AG08396 (cell line): ENCODE results near the gene LRRC56.

Experiments used
- DNase-seq: peaks from one replicate; pipeline ENCODE4 v3.0.0; 2012; ENCODE audit warnings: low spot score, mixed read lengths

The LRRC56 gene

GRCh38 chr11:521177-521688 lies 16.1 kb upstream of the LRRC56 start:
- DNase-seq = no peak

GRCh38 chr11:526192-526591 lies 11.1 kb upstream of the LRRC56 start:
- DNase-seq = no peak

GRCh38 chr11:528166-528814 lies 9.0 kb upstream of the LRRC56 start:
- DNase-seq = no peak

GRCh38 chr11:528815-529727 lies 8.3 kb upstream of the LRRC56 start:
- no peak for DNase-seq

GRCh38 chr11:529728-530411 lies 7.5 kb upstream of the LRRC56 start:
- DNase-seq = no peak

GRCh38 chr11:530960-531831 lies 6.1 kb upstream of the LRRC56 start:
- DNase-seq = no peak

GRCh38 chr11:531919-532526 lies 5.3 kb upstream of the LRRC56 start:
- DNase-seq = no peak

- no peak for DNase-seq
Observed at GRCh38 chr11:532527-532985, 4.8 kb upstream of the LRRC56 start.

- DNase-seq = no peak
Observed at GRCh38 chr11:532986-533585, 4.2 kb upstream of the LRRC56 start.

GRCh38 chr11:533586-534395 lies 3.5 kb upstream of the LRRC56 start:
- DNase-seq = no peak

- peak; percentile 58 for DNase-seq
Observed at GRCh38 chr11:534396-535209, 2.7 kb upstream of the LRRC56 start.

GRCh38 chr11:535210-535518 lies 2.2 kb upstream of the LRRC56 start:
- no peak for DNase-seq

GRCh38 chr11:535519-536454 lies 1.5 kb upstream of the LRRC56 start, which contains the start of gene HRAS:
Gene HRAS (minus strand): TSS chr11:535576.
- DNase-seq = peak; percentile 100

- peak; percentile 48 for DNase-seq
Observed at GRCh38 chr11:537622-538430, 499 bp downstream of the LRRC56 start.

GRCh38 chr11:538431-539051 lies 1.2 kb downstream of the LRRC56 start:
- no peak for DNase-seq

- DNase-seq = no peak
Observed at GRCh38 chr11:539971-540481, 2.7 kb downstream of the LRRC56 start.
